Esophagus muscularis mucosa (tissue), 3 donors: ENCODE data around the gene KLHL25.

Experiments used
- POLR2AphosphoS5 ChIP-seq, 2 donors: sonication (generic); formaldehyde crosslinking; IDR thresholded peaks; one replicate each; pipeline ENCODE4 v1.6.1; 2017; ENCODE audit warnings: antibody characterized with exemption in 2 of 2
- TF ChIP-seq, protein P1 (sequence below), 3 experiments: fragments of 200-600 bp in 2 of 3; fragments of 450-650 bp in 1 of 3; sonication (generic) in 2 of 3; IDR thresholded peaks; one replicate each; pipeline ENCODE4 v1.5.1; 2017 to 2019; ENCODE audit warnings: antibody characterized with exemption in 3 of 3, mild to moderate bottlenecking in 2 of 3, moderate library complexity in 1 of 3

DNA sequence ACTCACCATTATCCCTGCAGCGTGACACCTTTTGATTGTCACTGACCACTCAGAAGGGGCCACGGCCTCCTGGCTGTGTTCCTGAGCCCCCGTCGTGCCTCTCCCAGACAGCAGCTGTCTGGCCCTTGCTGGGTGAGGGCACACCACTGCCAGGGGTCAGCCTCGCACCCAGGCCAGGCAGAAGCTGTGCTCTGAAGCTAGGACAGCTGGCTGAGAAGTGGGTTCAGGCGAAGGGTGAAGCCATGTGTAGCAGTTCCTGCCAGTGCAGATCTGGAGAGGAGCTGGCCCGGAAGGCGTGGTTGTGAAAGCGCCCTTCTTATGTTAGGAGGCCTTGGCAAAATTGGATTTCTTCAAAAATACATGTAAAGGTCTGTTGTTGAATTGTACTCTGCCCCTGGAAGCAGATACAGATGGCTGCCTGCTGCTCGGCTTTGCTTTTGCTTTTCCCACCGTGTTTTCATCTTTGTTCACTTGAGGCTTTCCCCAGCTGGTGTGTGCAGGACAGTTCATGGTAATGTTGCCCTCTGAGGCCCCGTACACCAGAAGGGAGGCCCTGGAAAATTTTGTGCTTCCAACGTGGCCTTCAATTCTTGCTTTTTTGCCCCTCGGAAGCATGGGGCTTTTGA lies 49.1 kb downstream of the KLHL25 start:
- TF ChIP-seq, protein P1, sequence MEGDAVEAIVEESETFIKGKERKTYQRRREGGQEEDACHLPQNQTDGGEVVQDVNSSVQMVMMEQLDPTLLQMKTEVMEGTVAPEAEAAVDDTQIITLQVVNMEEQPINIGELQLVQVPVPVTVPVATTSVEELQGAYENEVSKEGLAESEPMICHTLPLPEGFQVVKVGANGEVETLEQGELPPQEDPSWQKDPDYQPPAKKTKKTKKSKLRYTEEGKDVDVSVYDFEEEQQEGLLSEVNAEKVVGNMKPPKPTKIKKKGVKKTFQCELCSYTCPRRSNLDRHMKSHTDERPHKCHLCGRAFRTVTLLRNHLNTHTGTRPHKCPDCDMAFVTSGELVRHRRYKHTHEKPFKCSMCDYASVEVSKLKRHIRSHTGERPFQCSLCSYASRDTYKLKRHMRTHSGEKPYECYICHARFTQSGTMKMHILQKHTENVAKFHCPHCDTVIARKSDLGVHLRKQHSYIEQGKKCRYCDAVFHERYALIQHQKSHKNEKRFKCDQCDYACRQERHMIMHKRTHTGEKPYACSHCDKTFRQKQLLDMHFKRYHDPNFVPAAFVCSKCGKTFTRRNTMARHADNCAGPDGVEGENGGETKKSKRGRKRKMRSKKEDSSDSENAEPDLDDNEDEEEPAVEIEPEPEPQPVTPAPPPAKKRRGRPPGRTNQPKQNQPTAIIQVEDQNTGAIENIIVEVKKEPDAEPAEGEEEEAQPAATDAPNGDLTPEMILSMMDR (IDR thresholded peaks at IDR 0.05), result no peak
- no peak for TF ChIP-seq POLR2AphosphoS5 (IDR thresholded peaks at IDR 0.05)
